HCT116 (cell line): ENCODE results near the gene ATP6V0D1.

Experiments
- ATF3 ChIP-seq: IDR thresholded peaks from 2 replicates; pipeline ENCODE4 v1.6.1; 2012
- CEBPB ChIP-seq: IDR thresholded peaks from 2 replicates; pipeline ENCODE4 v1.6.1; 2012; ENCODE audit warnings: low read depth
- CTCF ChIP-seq, 3 experiments: fragments of 200-600 bp in 1 of 3; sonication (generic) in 1 of 3; IDR thresholded peaks in 2 of 3; conservative IDR thresholded peaks in 1 of 3; 2 replicates each; pipeline ENCODE4 v1.5.1; 2012 to 2017; ENCODE audit warnings: low read depth in 2 of 3, low read length in 2 of 3, antibody characterized with exemption in 1 of 3, borderline replicate concordance in 1 of 3, control low read depth in 1 of 3, mild to moderate bottlenecking in 1 of 3, mixed read lengths in 1 of 3, mixed run types in 1 of 3, moderate library complexity in 1 of 3; ENCODE audit not compliant: insufficient read depth in 1 of 3
- EZH2 ChIP-seq: fragments of 200-600 bp; sonication (generic); IDR thresholded peaks from 2 replicates; pipeline ENCODE4 v1.6.1; 2017; ENCODE audit warnings: antibody characterized with exemption, mixed run types
- EZH2phosphoT487 ChIP-seq: fragments of 200-600 bp; IDR thresholded peaks from 2 replicates; pipeline ENCODE4 v1.6.1; 2018; ENCODE audit warnings: antibody characterized with exemption, borderline replicate concordance
- MAX ChIP-seq: IDR thresholded peaks from 2 replicates; pipeline ENCODE4 v1.6.1; 2012
- POLR2A ChIP-seq: IDR thresholded peaks from 2 replicates; pipeline ENCODE4 v1.7.0; 2011; ENCODE audit warnings: borderline replicate concordance; ENCODE audit not compliant: insufficient read depth, insufficient read length; ENCODE audit errors: extremely low read depth
- POLR2AphosphoS5 ChIP-seq: IDR thresholded peaks from 2 replicates; pipeline ENCODE4 v1.6.1; 2011; ENCODE audit warnings: mild to moderate bottlenecking, low read depth, low read length, moderate library complexity
- RAD21 ChIP-seq: IDR thresholded peaks from 2 replicates; pipeline ENCODE4 v1.6.1; 2012; ENCODE audit warnings: low read depth, mild to moderate bottlenecking
- REST ChIP-seq: IDR thresholded peaks from 2 replicates; pipeline ENCODE4 v1.6.1; 2012; ENCODE audit warnings: low read depth
- SRF ChIP-seq: IDR thresholded peaks from 2 replicates; pipeline ENCODE4 v1.6.1; 2012; ENCODE audit warnings: low read depth
- ZFX ChIP-seq: fragments of 450-650 bp; IDR thresholded peaks from 2 replicates; pipeline ENCODE4 v1.6.1; 2017

GRCh38 chr16:67430977-67431774, 49.8 kb downstream of the ATP6V0D1 start, which contains the start of gene HSD11B2:
- no peak for TF ChIP-seq EZH2phosphoT487
- TF ChIP-seq POLR2A = no peak
- no peak for TF ChIP-seq REST
- TF ChIP-seq CTCF (IDR thresholded peaks at IDR 0.05 in 2 of 3, conservative IDR thresholded peaks at IDR 0.05 in 1 of 3; ENCODE audit: borderline replicate concordance in 1 of 3, insufficient read depth in 1 of 3, low read depth in 2 of 3, low read length in 2 of 3) = no peak
- TF ChIP-seq CEBPB = no peak
- no peak for TF ChIP-seq RAD21
- no peak for TF ChIP-seq EZH2
- no peak for TF ChIP-seq MAX
- peak; percentile 56; the same call in 1 of the 2 replicates for TF ChIP-seq ZFX
- TF ChIP-seq POLR2AphosphoS5 = peak; percentile 66
- TF ChIP-seq SRF = no peak
- TF ChIP-seq ATF3 = no peak
